ENCODE results near the gene PTHLH.

The PTHLH gene

DNA sequence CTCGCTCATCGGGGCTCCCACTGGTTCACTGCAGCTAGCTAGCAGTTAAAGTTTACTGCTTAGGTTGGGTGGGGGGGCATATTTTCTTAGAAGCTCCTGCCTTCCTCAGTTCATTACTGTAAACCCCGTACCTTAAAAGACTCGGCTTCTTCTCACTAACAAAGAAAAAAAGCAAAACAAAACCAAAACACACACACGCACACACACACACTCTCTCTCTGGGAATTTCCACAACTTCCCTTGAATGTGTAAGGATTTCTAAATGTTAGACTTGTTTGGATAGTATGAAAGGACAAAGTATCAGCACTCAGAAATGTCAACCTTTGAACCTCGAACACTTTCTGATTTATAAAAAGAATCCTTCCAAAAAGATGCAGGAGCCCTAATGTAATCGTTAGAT, 927 bp downstream of the PTHLH start:
- CTCF ChIA-PET = interaction anchor here (1.6 to 3.2 kb wide), 3 partner anchors 31 to 202 kb away, joined by 5 to 12 read pairs (median 9); no protein-coding TSS in a partner anchor

DNA sequence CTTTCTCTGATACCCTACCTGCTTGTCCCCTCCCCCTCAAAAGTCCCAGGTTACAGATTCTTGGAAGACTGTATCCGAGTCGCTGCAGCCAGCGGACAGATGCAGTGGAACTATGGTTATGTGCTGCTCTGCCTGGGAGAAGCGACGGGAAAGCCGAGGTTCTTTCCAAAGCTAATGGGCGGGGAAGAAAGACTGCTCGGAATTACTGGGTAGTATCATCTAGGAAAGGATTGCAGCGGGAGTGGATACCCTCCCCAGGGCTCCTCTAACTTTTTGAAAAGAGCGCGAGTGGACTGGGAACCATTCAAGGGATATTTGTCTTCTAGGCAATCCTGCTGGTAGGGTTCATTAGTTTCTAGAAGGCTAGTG, 1.4 kb downstream of the PTHLH start:
- ChIA-PET POLR2A (interaction anchor here (1.2 to 1.5 kb wide), 5 partner anchors 11 to 903 kb away, joined by 3 to 6 read pairs (median 4); partner anchors contain the start of gene CCDC91), CTCF (interaction anchor here (1.1 to 3.2 kb wide), 6 partner anchors 31 to 239 kb away, joined by 3 to 12 read pairs (median 5); no protein-coding TSS in a partner anchor)
- TF ChIP-seq, protein P1, sequence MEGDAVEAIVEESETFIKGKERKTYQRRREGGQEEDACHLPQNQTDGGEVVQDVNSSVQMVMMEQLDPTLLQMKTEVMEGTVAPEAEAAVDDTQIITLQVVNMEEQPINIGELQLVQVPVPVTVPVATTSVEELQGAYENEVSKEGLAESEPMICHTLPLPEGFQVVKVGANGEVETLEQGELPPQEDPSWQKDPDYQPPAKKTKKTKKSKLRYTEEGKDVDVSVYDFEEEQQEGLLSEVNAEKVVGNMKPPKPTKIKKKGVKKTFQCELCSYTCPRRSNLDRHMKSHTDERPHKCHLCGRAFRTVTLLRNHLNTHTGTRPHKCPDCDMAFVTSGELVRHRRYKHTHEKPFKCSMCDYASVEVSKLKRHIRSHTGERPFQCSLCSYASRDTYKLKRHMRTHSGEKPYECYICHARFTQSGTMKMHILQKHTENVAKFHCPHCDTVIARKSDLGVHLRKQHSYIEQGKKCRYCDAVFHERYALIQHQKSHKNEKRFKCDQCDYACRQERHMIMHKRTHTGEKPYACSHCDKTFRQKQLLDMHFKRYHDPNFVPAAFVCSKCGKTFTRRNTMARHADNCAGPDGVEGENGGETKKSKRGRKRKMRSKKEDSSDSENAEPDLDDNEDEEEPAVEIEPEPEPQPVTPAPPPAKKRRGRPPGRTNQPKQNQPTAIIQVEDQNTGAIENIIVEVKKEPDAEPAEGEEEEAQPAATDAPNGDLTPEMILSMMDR (IDR thresholded peaks at IDR 0.05; ENCODE audit: insufficient read depth, low read length, missing control alignments) = no peak
- H3K4me3 ChIP-seq (ENCODE audit: low read depth, low read length) = peak overlapping the region; percentile 65
- no peak for DNase-seq (ENCODE audit: low read depth, low spot score)

More for the DNA sequence above, 927 bp downstream of the PTHLH start:
- no peak overlapping the region for H3K4me3 ChIP-seq (ENCODE audit: low read depth, low read length)
- no peak for DNase-seq (ENCODE audit: low read depth, low spot score)
- POLR2A ChIA-PET = interaction anchor here (1.2 kb wide), 1 partner anchor 903 kb away, joined by 3 read pairs; no protein-coding TSS in a partner anchor
- TF ChIP-seq, protein P1 (IDR thresholded peaks at IDR 0.05; ENCODE audit: insufficient read depth, low read length, missing control alignments) = no peak

DNA sequence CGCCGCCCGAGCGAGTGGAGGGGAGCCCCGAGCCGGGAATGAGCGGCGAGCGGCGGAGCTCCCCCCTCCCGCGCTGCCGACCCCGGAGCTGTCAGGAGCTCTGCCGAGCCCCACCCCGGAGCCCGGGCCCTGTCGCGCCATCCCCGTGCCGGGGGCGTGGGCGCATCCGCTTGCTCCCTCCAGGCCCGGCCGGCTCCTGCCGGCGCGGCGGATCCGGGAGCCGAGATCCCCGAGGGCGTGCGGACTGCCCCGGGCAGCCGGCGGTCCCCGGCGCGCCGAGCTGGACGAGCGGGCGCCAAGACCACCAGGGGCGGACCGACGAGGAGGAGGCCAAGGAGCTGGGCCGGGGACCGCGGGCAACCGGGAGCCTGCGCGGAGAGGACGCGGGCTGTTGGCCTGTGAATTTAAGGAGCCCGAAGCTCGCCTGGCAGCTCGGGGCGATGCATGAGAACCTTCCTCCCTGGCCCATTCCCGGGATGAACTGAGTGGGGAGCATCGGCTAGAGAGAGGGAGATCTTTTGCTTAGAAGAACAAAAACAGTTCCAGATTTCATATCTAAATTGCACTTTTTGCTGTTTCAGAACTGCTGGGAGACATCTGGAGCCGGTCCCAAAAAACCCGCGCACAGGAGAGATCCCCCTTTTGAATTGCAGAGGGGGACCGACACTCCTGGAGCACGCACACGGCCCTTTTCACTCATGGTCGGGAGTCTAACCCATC, 2.0 kb downstream of the PTHLH start:
- peak overlapping the region; percentile 65 for H3K4me3 ChIP-seq (ENCODE audit: low read depth, low read length)
- ChIA-PET CTCF (interaction anchor here (1.0 to 3.2 kb wide), 8 partner anchors 30 to 240 kb away, joined by 3 to 12 read pairs (median 4); no protein-coding TSS in a partner anchor), POLR2A (interaction anchor here (0.6 to 1.5 kb wide), 7 partner anchors 11 to 904 kb away, joined by 3 to 6 read pairs (median 4); partner anchors contain the start of gene CCDC91)
- DNase-seq (ENCODE audit: low read depth, low spot score) = no peak
- TF ChIP-seq, protein P1 (IDR thresholded peaks at IDR 0.05; ENCODE audit: insufficient read depth, low read length, missing control alignments) = no peak

DNA sequence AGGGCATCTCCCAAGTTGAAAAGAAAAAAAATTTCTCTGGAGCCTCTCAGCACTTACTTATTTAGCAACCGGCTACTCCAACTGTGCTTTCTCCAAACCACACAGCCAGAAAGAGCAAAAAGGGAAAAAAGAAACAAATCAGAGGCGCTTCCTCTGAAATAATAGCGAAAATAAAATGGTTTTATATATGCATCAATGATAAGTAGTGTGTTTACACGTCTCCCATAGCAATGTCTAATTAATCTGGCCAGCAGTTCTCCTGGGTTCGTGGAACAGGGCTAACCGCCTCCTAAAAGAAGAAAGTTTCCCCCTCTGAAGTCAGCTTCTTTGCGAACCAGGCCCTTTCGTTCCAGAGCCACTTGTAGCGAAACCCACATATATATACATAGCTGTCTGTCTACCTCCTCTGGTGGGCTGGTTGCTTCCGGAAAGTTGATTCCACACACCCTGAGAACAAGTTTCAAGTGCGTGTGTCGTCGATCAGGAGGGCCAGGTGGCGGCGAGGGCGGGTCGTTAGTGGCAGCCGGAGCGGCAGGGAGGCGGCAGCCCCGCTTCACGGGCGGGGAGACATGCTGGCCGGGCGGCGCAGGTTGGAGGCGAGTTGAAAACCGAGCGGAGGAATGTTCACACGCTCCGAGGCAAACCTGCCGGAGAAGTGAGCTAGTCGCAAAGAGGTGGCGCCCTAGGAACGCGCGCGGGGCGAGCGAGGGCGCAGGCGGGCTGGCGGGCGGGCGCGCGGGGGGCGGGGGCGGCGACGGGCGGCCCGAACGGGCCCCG, 2.7 kb downstream of the PTHLH start:
- DNase-seq (ENCODE audit: low read depth, low spot score) = no peak
- ChIA-PET CTCF (interaction anchor here (1.0 to 3.2 kb wide), 8 partner anchors 29 to 240 kb away, joined by 3 to 12 read pairs (median 4); no protein-coding TSS in a partner anchor), POLR2A (interaction anchor here (0.6 to 1.5 kb wide), 7 partner anchors 12 to 488 kb away, joined by 3 to 6 read pairs (median 4); partner anchors contain the start of gene CCDC91)
- TF ChIP-seq, protein P1 (IDR thresholded peaks at IDR 0.05; ENCODE audit: insufficient read depth, low read length, missing control alignments) = peak; percentile 20
- H3K4me3 ChIP-seq (ENCODE audit: low read depth, low read length) = peak overlapping the region; percentile 65

DNA sequence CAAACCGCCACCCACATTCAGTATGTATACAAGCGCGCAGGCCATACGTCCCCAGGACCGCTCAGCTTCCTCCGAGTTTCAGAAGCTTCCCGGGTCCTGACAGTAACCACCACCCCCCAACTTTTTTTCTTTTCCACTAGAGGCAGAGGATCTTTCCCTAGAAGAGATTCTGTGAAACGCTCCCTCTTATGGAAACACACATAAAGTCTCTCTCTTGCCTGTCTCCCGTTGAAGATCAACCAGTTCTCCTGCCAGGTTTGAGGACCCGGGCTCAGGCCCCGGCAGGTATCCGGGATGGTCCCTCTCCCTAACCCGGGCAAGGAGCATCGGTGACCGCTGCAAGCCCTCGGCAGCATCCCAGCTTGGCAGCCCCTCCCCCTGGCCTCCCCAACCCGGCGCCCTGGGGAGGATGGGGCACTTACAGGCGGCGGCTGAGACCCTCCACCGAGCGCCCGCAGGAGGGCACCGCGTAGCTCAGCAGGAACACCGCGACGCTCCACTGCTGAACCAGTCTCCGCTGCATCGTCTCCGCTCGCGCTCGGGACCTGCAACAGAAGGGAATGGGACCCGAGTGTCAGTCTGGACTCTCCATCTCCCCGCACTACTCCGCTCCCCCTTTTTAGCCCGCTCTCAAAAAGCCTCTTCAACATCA, 3.4 kb downstream of the PTHLH start:
- peak overlapping the region; percentile 65 for H3K4me3 ChIP-seq (ENCODE audit: low read depth, low read length)
- no peak for DNase-seq (ENCODE audit: low read depth, low spot score)
- ChIA-PET CTCF (interaction anchor here (1.0 to 3.2 kb wide), 4 partner anchors 120 to 236 kb away, joined by 3 to 12 read pairs (median 4); no protein-coding TSS in a partner anchor), POLR2A (interaction anchor here (1.1 kb wide), 1 partner anchor 222 kb away, joined by 4 read pairs; no protein-coding TSS in a partner anchor)
- TF ChIP-seq, protein P1 (IDR thresholded peaks at IDR 0.05; ENCODE audit: insufficient read depth, low read length, missing control alignments) = peak; percentile 15

All from AG04449 (cell line).